Type B pancreatic cell (in vitro differentiated cells): ENCODE results near the gene ZDHHC20. TPM values are rescaled to one million over a fixed set of nuclear protein-coding genes. Genes with fewer than 3 reads are reported as not detected.

Experiments
- DNase-seq: peaks from one replicate; pipeline ENCODE4 v3.0.0; 2021; ENCODE audit warnings: mixed read lengths; ENCODE audit not compliant: unreplicated experiment; ENCODE audit errors: extremely low spot score
- H3K27ac Mint-ChIP-seq: 2 replicates; pipeline ENCODE4 v1.8.0; 2021; ENCODE audit warnings: mild to moderate bottlenecking, mixed read lengths
- H3K27me3 Mint-ChIP-seq: 2 replicates; pipeline ENCODE4 v1.8.0; 2021; ENCODE audit warnings: mixed read lengths
- H3K36me3 Mint-ChIP-seq: 2 replicates; pipeline ENCODE4 v1.8.0; 2021; ENCODE audit warnings: mixed read lengths
- H3K4me1 Mint-ChIP-seq: one replicate; pipeline ENCODE4 v1.8.0; 2021; ENCODE audit warnings: mixed read lengths; ENCODE audit not compliant: unreplicated experiment
- H3K4me3 Mint-ChIP-seq: 2 replicates; pipeline ENCODE4 v1.8.0; 2021; ENCODE audit warnings: mild to moderate bottlenecking, mixed read lengths
- H3K9me3 Mint-ChIP-seq: 2 replicates; pipeline ENCODE4 v1.8.0; 2021; ENCODE audit warnings: mixed read lengths
- total RNA-seq: library from RNA; stranded (reverse); gene quantifications from 2 replicates; pipeline ENCODE4 v1.2.1, GENCODE V29; 2021; ENCODE audit warnings: low replicate concordance
- TF ChIP-seq, protein P1 (sequence below): fragments of 200-600 bp; sonication (generic); conservative IDR thresholded peaks from 2 replicates; pipeline ENCODE4 v1.5.0; 2021; ENCODE audit warnings: antibody characterized with exemption, mild to moderate bottlenecking

Gene ZDHHC20
- total RNA-seq, 1 donor from 2014 or later = 78.2 TPM

DNA sequence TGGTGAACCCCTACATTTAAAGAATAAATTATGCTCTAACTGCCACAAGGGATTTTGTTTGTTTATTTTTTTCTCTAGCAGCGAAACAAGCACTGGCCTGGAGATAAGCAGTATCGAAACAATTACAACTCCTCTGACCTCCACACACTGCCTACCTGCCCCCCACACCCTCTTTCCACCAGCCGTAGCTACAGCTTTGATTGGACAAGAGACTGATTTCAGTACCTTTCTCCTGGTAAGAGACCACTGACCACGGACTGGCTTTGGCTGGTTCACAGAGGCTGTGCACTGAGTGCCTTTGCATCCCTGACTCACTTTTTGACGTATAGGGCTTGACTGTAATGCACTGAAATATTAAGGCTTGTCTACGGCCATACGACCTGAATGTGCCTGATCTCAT is 7.4 kb upstream of the ZDHHC20 start:
- TF ChIP-seq, protein P1, sequence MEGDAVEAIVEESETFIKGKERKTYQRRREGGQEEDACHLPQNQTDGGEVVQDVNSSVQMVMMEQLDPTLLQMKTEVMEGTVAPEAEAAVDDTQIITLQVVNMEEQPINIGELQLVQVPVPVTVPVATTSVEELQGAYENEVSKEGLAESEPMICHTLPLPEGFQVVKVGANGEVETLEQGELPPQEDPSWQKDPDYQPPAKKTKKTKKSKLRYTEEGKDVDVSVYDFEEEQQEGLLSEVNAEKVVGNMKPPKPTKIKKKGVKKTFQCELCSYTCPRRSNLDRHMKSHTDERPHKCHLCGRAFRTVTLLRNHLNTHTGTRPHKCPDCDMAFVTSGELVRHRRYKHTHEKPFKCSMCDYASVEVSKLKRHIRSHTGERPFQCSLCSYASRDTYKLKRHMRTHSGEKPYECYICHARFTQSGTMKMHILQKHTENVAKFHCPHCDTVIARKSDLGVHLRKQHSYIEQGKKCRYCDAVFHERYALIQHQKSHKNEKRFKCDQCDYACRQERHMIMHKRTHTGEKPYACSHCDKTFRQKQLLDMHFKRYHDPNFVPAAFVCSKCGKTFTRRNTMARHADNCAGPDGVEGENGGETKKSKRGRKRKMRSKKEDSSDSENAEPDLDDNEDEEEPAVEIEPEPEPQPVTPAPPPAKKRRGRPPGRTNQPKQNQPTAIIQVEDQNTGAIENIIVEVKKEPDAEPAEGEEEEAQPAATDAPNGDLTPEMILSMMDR = no peak
- Mint-ChIP-seq H3K36me3 (no peaks in the 10 kb centered on the region), H3K27ac (peak overlapping the region; percentile 87), H3K4me3 (peak overlapping the region; percentile 63), H3K9me3 (no peaks in the 10 kb centered on the region), H3K4me1 (peaks cover 13% of the 10 kb centered on the region), H3K27me3 (no peaks in the 10 kb centered on the region)
- DNase-seq = no peak

GRCh38 chr13:21465710-21466160 is 6.6 kb upstream of the ZDHHC20 start:
- Mint-ChIP-seq H3K27ac (peak overlapping the region; percentile 87), H3K36me3 (no peaks in the 10 kb centered on the region), H3K9me3 (peaks cover under 1% of the 10 kb centered on the region), H3K27me3 (no peaks in the 10 kb centered on the region), H3K4me3 (peak overlapping the region; percentile 63), H3K4me1 (peaks cover 13% of the 10 kb centered on the region)
- TF ChIP-seq, protein P1 = no peak
- DNase-seq = no peak

- TF ChIP-seq, protein P1 = no peak
- H3K4me3 Mint-ChIP-seq = no peak overlapping the region
- peaks cover 6% of the 10 kb centered on the region for H3K9me3 Mint-ChIP-seq
- H3K27ac Mint-ChIP-seq = no peak overlapping the region
- H3K27me3 Mint-ChIP-seq = no peaks in the 10 kb centered on the region
- no peaks in the 10 kb centered on the region for H3K36me3 Mint-ChIP-seq
- DNase-seq = no peak
- H3K4me1 Mint-ChIP-seq = peaks cover 13% of the 10 kb centered on the region
Measured at GRCh38 chr13:21463424-21463823, 4.3 kb upstream of the ZDHHC20 start.

DNA sequence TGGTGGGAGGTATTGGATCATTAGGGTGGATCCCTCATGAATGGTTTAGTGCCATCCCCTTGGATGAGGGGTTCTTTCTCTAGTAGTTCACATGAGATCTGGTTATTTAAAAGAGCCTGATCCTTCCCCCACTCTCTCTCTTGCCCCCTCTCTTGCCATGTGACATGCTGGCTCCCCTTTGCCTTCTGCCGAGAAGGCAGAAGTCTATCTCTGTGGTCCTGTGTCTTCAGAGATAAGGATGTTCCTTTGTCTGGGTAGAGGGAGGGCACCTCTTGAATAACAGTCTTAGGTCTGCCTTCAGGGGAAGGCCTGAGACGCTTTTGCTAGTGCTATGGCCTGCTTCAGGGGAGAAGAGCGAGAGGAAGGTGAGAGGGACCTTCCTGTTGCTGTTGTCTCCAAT is 2.0 kb upstream of the ZDHHC20 start:
- no peak for DNase-seq
- Mint-ChIP-seq H3K4me3 (peak overlapping the region; percentile 81), H3K4me1 (peaks cover 27% of the 10 kb centered on the region), H3K27me3 (no peaks in the 10 kb centered on the region), H3K27ac (peak overlapping the region; percentile 79), H3K36me3 (peaks cover 6% of the 10 kb centered on the region), H3K9me3 (peaks cover 6% of the 10 kb centered on the region)
- TF ChIP-seq, protein P1 = no peak

GRCh38 chr13:21458451-21458812 is 671 bp downstream of the ZDHHC20 start:
- TF ChIP-seq, protein P1 = no peak
- H3K27ac Mint-ChIP-seq = peak overlapping the region; percentile 92
- peaks cover 12% of the 10 kb centered on the region for H3K9me3 Mint-ChIP-seq
- H3K4me3 Mint-ChIP-seq = peak overlapping the region; percentile 97
- H3K4me1 Mint-ChIP-seq = peaks cover 16% of the 10 kb centered on the region
- DNase-seq = no peak
- H3K36me3 Mint-ChIP-seq = peaks cover 21% of the 10 kb centered on the region
- no peaks in the 10 kb centered on the region for H3K27me3 Mint-ChIP-seq
